Dermis lymphatic vessel endothelial cell (primary cell): ENCODE results near the gene LAMP1. TPM values are rescaled to one million over a fixed set of nuclear protein-coding genes. Genes with fewer than 3 reads are reported as not detected.

Experiments used
- total RNA-seq: library from RNA; depleted of rRNA; stranded (reverse); fragments of >200 nt; gene quantifications from 2 replicates; pipeline ENCODE4 v1.2.1, GENCODE V29; 2014

Gene LAMP1, protein sequence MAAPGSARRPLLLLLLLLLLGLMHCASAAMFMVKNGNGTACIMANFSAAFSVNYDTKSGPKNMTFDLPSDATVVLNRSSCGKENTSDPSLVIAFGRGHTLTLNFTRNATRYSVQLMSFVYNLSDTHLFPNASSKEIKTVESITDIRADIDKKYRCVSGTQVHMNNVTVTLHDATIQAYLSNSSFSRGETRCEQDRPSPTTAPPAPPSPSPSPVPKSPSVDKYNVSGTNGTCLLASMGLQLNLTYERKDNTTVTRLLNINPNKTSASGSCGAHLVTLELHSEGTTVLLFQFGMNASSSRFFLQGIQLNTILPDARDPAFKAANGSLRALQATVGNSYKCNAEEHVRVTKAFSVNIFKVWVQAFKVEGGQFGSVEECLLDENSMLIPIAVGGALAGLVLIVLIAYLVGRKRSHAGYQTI
- total RNA-seq = 206 and 249 TPM in 2 replicates

DNA sequence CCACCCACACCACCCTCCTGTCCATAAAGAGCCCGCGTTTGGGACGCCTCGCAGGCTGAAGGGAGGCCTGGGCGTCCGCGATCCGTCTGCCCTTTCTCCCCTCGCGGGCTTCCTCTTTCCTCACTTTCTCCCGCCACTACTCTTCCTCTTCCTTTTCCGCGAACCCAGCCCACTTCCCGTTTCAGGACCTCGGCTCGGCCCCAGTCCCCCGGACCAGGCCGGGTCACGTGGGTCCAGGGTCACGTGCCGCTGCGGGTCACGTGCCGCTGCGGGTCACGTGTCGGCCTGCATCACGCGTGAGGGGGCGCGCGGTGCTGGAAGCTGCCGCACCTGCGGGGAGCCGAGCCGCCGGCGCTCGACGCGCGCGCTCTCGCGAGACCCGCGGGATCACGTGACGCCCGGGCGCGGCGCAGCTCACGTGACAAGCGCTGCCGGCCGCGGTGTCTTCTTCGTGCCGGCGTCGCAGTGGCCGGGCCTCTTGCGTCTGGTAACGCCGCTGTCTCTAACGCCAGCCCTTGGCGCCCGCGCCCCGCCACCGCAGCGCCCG is at the start of gene LAMP1:
Gene LAMP1 (plus strand): TSS at position 417 of the 547 bp plus-strand sequence. CDS start 196 bp downstream, outside the sequence.

Other genes with a start within 250 kb of the LAMP1 start
- gene F7, start 191.4 kb upstream of the LAMP1 start, total RNA-seq = not detected in 2 replicates
- under 0.01 TPM in 1 of 2 replicates, not detected in the other for gene F10, start 174.4 kb upstream of the LAMP1 start, total RNA-seq
- gene PROZ, start 138.6 kb upstream of the LAMP1 start, total RNA-seq = not detected in 2 replicates
- gene PCID2, start 88.6 kb upstream of the LAMP1 start, total RNA-seq = 54.8 and 55.3 TPM in 2 replicates
- 91.0 and 110 TPM in 2 replicates for gene CUL4A, start 87.6 kb upstream of the LAMP1 start, total RNA-seq
- 0.34 and 0.43 TPM in 2 replicates for gene GRTP1, start 66.9 kb downstream of the LAMP1 start, total RNA-seq
- gene ADPRHL1, start 156.2 kb downstream of the LAMP1 start, total RNA-seq = 0.34 and 0.54 TPM in 2 replicates
- gene DCUN1D2, start 193.5 kb downstream of the LAMP1 start, total RNA-seq = 7.3 and 9.1 TPM in 2 replicates